ENCODE results near the gene SYT7.
"Not testable (repeated sequence)": the region's sequence is repeated elsewhere in the genome, so short reads cannot be mapped to it uniquely, and the experiment has no call there.

Gene SYT7

GRCh38 chr11:61480261-61480993, 100.4 kb downstream of the SYT7 start:
- no peak for DNase-seq (ENCODE audit: low read depth, low spot score)

GRCh38 chr11:61479360-61480058, 101.4 kb downstream of the SYT7 start:
- DNase-seq (ENCODE audit: low read depth, low spot score): not testable (repeated sequence)

GRCh38 chr11:61477727-61478148, 103.1 kb downstream of the SYT7 start:
- DNase-seq (ENCODE audit: low read depth, low spot score): no peak

GRCh38 chr11:61477126-61477525, 103.8 kb downstream of the SYT7 start:
- DNase-seq (ENCODE audit: low read depth, low spot score): no peak

- no peak for DNase-seq (ENCODE audit: low read depth, low spot score)
Observed at GRCh38 chr11:61476371-61476770, 104.5 kb downstream of the SYT7 start.

- no peak for DNase-seq (ENCODE audit: low read depth, low spot score)
Observed at GRCh38 chr11:61475433-61475832, 105.4 kb downstream of the SYT7 start.

DNA sequence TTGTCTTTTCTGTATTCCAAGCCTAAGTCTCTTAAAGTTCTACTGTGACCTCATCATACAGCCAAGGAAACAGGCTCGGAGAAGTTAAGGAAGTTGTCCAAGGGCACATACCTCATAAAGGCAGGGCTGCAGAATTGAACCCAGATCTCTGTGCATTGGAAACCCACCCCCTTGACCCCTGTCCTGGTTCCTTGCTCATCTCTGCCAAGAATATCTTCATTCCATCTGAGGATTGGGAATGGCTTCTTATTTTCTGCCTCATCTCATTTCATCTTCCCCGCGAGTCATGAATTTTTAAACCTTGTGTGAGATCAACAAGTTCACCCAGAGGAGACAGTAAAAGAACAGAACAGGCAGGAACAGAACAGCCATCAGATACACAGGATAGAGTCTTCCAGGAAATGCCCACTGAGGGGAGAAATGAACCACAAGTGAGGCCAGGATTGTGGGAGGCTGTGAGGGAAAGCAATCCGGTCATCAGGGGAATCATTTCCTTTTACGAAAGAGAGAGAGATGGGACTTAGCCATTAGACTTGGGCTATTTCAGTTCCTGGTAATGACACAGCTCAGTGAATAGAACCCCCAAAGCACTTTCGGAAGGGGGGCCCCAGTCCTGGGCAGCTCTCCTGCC, 106.7 kb downstream of the SYT7 start:
- no peak for DNase-seq (ENCODE audit: low read depth, low spot score)

DNA sequence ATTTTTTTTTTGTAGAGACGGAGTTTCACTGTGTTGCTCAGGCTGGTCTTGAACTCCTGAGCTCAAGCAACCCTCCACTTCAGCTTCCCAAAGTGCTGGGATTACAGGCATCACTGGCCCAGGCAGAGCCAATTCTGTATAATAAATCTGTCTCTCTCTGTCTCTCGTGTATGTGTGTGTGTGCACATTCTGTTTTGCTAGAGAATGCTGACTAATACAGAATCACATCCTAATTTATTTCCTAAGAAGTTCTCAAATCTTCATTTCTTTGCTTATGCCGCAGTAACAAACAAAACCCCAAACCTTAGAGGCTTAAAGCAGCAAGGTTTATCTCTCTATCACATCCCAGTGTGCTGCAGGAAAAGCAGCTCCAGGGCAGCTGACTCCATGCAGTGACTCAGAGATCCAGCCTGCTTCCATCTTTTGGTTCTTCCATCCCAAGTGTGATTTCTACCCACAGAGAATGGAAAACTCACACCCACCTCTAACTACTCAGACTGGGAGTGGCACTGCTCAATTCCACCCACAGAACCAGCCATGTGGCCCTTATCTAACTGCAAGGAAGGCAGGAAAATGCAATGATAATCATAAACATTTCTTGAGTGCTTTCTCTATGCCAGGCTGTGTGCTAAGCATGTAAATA, 107.4 kb downstream of the SYT7 start:
- DNase-seq (ENCODE audit: low read depth, low spot score): no peak

GRCh38 chr11:61472868-61473267, 108.0 kb downstream of the SYT7 start:
- DNase-seq (ENCODE audit: low read depth, low spot score): no peak

DNA sequence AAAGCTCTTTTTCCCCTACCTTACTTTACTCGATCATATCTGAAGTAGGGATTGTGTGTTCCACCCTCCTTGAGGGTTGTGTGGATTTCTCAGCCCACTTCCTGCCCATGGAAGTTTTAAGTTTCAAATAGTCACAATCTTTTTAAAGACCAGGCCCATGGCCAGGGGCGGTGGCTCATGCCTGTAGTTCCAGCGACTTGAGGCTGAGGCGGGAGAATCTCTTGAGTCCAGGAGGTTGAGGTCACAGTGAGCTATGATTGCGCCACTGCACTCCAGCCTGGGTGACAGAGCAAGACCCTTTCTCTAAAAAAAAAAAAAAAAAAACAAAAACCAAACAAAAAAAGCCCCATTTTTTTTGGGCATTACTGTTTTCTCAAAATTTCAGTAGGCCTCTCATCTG, 108.6 kb downstream of the SYT7 start:
- no peak for DNase-seq (ENCODE audit: low read depth, low spot score)

GRCh38 chr11:61468002-61468401, 112.9 kb downstream of the SYT7 start:
- DNase-seq (ENCODE audit: low read depth, low spot score): no peak

DNA sequence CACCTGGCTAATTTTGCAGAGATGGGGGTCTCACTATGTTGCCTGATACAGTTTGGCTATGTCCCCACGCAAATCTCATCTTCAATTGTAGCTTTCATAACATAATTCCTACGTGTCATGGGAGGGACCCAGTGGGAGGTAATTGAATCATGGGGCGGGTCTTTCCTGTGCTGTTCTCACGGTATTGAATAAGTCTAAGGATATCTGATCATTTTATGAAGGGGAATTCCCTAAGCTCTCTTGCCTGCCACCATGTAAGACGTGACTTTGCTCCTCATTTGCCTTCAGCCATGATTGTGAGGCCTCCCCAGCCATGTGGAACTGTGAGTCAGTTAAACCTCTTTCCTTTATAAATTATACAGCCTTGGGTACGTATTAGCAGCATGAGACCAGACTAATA, 113.3 kb downstream of the SYT7 start:
- DNase-seq (ENCODE audit: low read depth, low spot score): not testable (repeated sequence)

Data from smooth muscle cell of the brain vasculature (primary cell).